SU-DHL-6 (cell line): ENCODE data around the gene TMEM8B.

Source experiments
- H2AFZ ChIP-seq: fragments of 200-600 bp; sonication (generic); 2 replicates; pipeline ENCODE4 v1.6.1; 2014; ENCODE audit warnings: low read depth, mild to moderate bottlenecking, moderate library complexity, mixed read lengths, antibody characterized with exemption, low read length; ENCODE audit not compliant: severe bottlenecking
- H3F3A ChIP-seq: fragments of 200-600 bp; shearing (Covaris generic); 2 replicates; pipeline ENCODE4 v1.6.0; 2016; ENCODE audit warnings: antibody characterized with exemption, mild to moderate bottlenecking; ENCODE audit not compliant: insufficient read depth
- H3K27ac ChIP-seq: fragments of 200-600 bp; sonication (generic); 2 replicates; pipeline ENCODE4 v1.5.1; 2016; ENCODE audit warnings: low read depth, mild to moderate bottlenecking, low read length, moderate library complexity, mixed read lengths
- H3K27me3 ChIP-seq: fragments of 200-600 bp; sonication (generic), shearing (Covaris generic); 2 replicates; pipeline ENCODE4 v1.6.0; 2014; ENCODE audit warnings: mild to moderate bottlenecking, low read length
- H3K36me3 ChIP-seq: fragments of 200-600 bp; sonication (generic); 2 replicates; pipeline ENCODE4 v1.6.1; 2014; ENCODE audit warnings: mild to moderate bottlenecking, low read length, mixed read lengths
- H3K4me2 ChIP-seq: fragments of 300-600, 200-600 bp; shearing (Covaris generic), sonication (generic); 2 replicates; pipeline ENCODE4 v1.6.0; 2014; ENCODE audit warnings: low read length, low read depth, mild to moderate bottlenecking; ENCODE audit not compliant: poor library complexity, severe bottlenecking
- H3K4me3 ChIP-seq: fragments of 200-600 bp; sonication (generic); 2 replicates; pipeline ENCODE4 v1.5.1; 2014; ENCODE audit warnings: antibody characterized with exemption, low read length, mild to moderate bottlenecking, mixed read lengths; ENCODE audit not compliant: insufficient read depth, poor library complexity, severe bottlenecking
- H3K79me2 ChIP-seq: fragments of 200-600 bp; sonication (generic); 2 replicates; pipeline ENCODE4 v1.6.1; 2014; ENCODE audit warnings: mild to moderate bottlenecking, low read length, moderate library complexity; ENCODE audit not compliant: insufficient read depth
- H3K9ac ChIP-seq: fragments of 200-600 bp; sonication (generic); 2 replicates; pipeline ENCODE4 v1.7.0; 2014; ENCODE audit warnings: mild to moderate bottlenecking, low read length
- H3K9me2 ChIP-seq: fragments of 200-600 bp; sonication (generic); replicated peaks from 2 replicates; pipeline ENCODE4 v1.6.1; 2014; ENCODE audit warnings: low read length; ENCODE audit not compliant: insufficient read depth
- H3K9me3 ChIP-seq: fragments of 200-600 bp; sonication (generic); 2 replicates; pipeline ENCODE4 v1.6.1; 2014; ENCODE audit warnings: low read length, mixed read lengths; ENCODE audit not compliant: insufficient read depth
- H4K20me1 ChIP-seq: fragments of 200-600 bp; sonication (generic); 2 replicates; pipeline ENCODE4 v1.6.1; 2014; ENCODE audit warnings: low read depth, mild to moderate bottlenecking, antibody characterized with exemption, low read length, moderate library complexity, mixed read lengths
- EZH2phosphoT487 ChIP-seq: fragments of 200-600 bp; sonication (generic), shearing (Covaris generic); conservative IDR thresholded peaks from 2 replicates; pipeline ENCODE4 v1.6.1; 2018; ENCODE audit warnings: mild to moderate bottlenecking, antibody characterized with exemption, low read length, moderate library complexity, mixed read lengths
- TF ChIP-seq, protein P1 (sequence below): fragments of 200-600 bp; sonication (generic); IDR thresholded peaks from one replicate; pipeline ENCODE4 v1.5.1; 2017; ENCODE audit warnings: antibody characterized with exemption, mild to moderate bottlenecking, low read length, moderate library complexity; ENCODE audit not compliant: insufficient read depth, poor library complexity, severe bottlenecking

The TMEM8B gene

DNA sequence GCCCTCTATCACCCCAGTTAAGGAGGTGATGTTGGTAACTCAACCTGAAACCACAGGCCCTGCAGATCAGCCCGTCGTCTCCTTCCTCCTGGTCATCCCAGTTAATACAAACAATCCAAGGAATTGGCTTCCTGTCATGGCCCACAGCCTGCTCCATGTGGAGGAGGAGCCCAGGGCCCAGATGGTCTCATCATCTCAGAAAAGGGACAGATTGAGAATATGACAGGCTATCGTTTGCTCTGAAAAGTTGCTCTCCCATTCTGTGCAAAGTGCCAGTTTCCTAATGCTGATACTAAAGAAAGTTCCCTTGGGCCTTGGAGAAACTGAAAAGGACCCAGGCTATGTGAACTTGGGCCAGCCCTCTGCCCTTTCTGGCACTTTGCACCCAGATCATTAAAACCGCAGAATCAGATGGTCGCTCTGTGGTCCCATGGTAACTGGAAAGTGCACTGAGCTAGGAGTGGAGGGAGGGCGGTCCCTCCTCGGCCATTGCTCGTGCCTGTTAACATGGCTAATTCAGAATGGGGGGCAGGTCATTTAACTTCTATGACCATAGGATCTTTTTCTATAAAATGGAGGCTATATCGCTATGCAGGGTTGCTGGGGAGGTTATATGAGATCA, 79.6 kb downstream of the TMEM8B start:
- no peak overlapping the region for H3K4me3 ChIP-seq
- H3K9me2 ChIP-seq: no peaks in the 10 kb centered on the region
- no peaks in the 10 kb centered on the region for H3K9me3 ChIP-seq
- no peaks in the 10 kb centered on the region for H4K20me1 ChIP-seq
- H3K4me2 ChIP-seq: no peak overlapping the region
- no peak overlapping the region for H3K9ac ChIP-seq
- no peaks in the 10 kb centered on the region for H3K36me3 ChIP-seq
- no peaks in the 10 kb centered on the region for H3F3A ChIP-seq
- no peak overlapping the region for H3K27ac ChIP-seq
- H3K27me3 ChIP-seq: no peaks in the 10 kb centered on the region
- no peak overlapping the region for H2AFZ ChIP-seq
- TF ChIP-seq EZH2phosphoT487: no peak
- H3K79me2 ChIP-seq: no peaks in the 10 kb centered on the region

DNA sequence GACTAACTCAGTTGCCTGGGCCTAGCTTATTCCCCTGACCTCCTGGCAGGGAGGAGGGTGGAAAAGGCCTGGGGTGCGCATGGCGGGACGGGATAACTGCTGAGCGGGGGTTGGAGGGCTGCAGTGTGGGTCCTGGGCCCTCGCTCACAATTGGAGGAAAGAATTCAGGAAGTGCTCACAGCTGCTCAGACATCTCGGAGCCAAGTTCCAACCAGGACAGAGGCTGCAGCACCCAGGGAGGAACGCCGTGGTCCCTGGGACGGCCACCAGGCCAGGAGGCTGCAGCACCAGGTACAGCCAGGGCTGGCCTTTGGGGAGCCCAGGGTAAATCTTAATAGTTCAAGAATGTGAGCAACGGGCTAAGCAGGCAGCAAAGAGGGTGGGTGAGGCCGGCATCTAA, 80.2 kb downstream of the TMEM8B start, which contains the start of gene SPAAR:
TSS of gene SPAAR (plus strand) at position 217 of the 400 bp plus-strand sequence. CDS start 974 bp downstream, outside the sequence.
- no peak within 1 kb of the TSS for H2AFZ ChIP-seq
- no peaks in the 10 kb centered on the region for H3K36me3 ChIP-seq

DNA sequence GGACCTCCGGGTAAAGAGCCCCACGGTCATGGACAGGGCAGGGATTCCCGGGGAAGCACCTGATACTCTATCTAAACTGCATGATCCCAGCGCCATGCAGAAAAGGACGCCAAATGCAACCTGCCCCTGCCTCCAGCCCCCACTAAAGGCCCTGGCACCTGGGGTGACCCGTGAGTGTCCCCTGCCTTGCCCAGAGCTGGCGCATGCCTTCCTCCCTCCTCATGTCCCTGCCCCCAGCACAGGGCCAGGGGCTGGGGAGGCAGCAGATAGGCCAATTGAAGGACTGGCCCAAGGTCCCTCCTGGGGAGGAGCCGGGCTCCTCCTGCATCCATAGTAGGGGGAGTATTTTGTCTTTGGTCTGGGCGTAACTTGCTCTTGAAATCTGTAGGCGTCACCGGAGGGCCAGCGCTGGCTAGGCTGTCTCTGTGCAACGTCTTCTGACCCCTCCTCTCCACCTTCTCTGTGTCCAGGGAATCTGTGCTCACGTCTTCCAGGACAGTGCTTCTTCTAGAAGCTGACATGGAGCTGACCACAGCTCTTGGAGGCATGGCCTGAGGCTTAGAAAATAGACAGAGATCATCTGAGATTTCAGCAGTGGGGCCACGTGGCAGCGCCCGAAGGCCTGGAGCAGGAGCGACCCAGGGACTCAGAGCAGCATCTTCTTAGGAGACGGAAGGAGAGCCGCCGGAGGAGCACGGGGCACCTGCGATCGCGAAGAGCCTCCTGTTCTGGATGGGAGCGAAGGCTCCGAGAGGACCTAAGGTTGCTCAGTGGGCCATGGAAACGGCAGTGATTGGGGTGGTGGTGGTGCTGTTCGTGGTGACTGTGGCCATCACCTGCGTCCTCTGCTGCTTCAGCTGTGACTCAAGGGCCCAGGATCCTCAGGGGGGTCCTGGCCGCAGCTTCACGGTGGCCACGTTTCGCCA, 80.9 kb downstream of the TMEM8B start:
- no peak overlapping the region for H3K9ac ChIP-seq
- no peaks in the 10 kb centered on the region for H3K27me3 ChIP-seq
- H3K9me2 ChIP-seq: no peaks in the 10 kb centered on the region
- H3K9me3 ChIP-seq: no peaks in the 10 kb centered on the region; the same call in 1 of the 2 replicates
- no peaks in the 10 kb centered on the region for H3K79me2 ChIP-seq
- H3K36me3 ChIP-seq: no peaks in the 10 kb centered on the region
- no peak overlapping the region for H3K27ac ChIP-seq
- H4K20me1 ChIP-seq: no peaks in the 10 kb centered on the region
- H3K4me3 ChIP-seq: no peak overlapping the region
- no peak overlapping the region for H2AFZ ChIP-seq
- no peaks in the 10 kb centered on the region for H3F3A ChIP-seq
- no peak for TF ChIP-seq EZH2phosphoT487
- TF ChIP-seq, protein P1, sequence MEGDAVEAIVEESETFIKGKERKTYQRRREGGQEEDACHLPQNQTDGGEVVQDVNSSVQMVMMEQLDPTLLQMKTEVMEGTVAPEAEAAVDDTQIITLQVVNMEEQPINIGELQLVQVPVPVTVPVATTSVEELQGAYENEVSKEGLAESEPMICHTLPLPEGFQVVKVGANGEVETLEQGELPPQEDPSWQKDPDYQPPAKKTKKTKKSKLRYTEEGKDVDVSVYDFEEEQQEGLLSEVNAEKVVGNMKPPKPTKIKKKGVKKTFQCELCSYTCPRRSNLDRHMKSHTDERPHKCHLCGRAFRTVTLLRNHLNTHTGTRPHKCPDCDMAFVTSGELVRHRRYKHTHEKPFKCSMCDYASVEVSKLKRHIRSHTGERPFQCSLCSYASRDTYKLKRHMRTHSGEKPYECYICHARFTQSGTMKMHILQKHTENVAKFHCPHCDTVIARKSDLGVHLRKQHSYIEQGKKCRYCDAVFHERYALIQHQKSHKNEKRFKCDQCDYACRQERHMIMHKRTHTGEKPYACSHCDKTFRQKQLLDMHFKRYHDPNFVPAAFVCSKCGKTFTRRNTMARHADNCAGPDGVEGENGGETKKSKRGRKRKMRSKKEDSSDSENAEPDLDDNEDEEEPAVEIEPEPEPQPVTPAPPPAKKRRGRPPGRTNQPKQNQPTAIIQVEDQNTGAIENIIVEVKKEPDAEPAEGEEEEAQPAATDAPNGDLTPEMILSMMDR: no peak
- H3K4me2 ChIP-seq: no peak overlapping the region

More for the DNA sequence above, 80.2 kb downstream of the TMEM8B start, which contains the start of gene SPAAR:
- no peak within 1 kb of the TSS for H3K27ac ChIP-seq
- TF ChIP-seq EZH2phosphoT487: no peak
- TF ChIP-seq, protein P1: no peak
- H3K79me2 ChIP-seq: no peaks in the 10 kb centered on the region
- no peaks in the 10 kb centered on the region for H3K27me3 ChIP-seq
- no peak within 1 kb of the TSS for H3K4me3 ChIP-seq
- H3K4me2 ChIP-seq: no peak within 1 kb of the TSS
- no peaks in the 10 kb centered on the region for H3K9me2 ChIP-seq
- no peaks in the 10 kb centered on the region for H4K20me1 ChIP-seq
- H3K9ac ChIP-seq: no peak within 1 kb of the TSS
- H3F3A ChIP-seq: no peaks in the 10 kb centered on the region
- no peaks in the 10 kb centered on the region; the same call in 1 of the 2 replicates for H3K9me3 ChIP-seq
